HepG2 (cell line): ENCODE results near the gene DPEP3. TPM values are rescaled to one million over a fixed set of nuclear protein-coding genes. Genes with fewer than 3 reads are reported as not detected.

Experiments
- BORCS8-MEF2B ChIP-seq: sonication (generic); formaldehyde crosslinking; IDR thresholded peaks from 2 replicates; pipeline ENCODE4 v1.8.0; 2022; ENCODE audit warnings: mild to moderate bottlenecking, missing genetic modification reagents
- CBX1 ChIP-seq: IDR thresholded peaks from one replicate; pipeline ENCODE4 v1.6.1; 2016; ENCODE audit warnings: antibody characterized with exemption, low read depth
- CENPT ChIP-seq: sonication (generic); formaldehyde crosslinking; IDR thresholded peaks from 2 replicates; pipeline ENCODE4 v1.8.0; 2022; ENCODE audit warnings: low read depth, mild to moderate bottlenecking, moderate library complexity, missing genetic modification reagents
- FOXA3 ChIP-seq: IDR thresholded peaks from 2 replicates; pipeline ENCODE4 v1.6.1; 2016; ENCODE audit warnings: missing genetic modification reagents, missing compliant biosample characterization
- FOXO4 ChIP-seq: sonication (generic); formaldehyde crosslinking; conservative IDR thresholded peaks from 2 replicates; pipeline ENCODE4 v1.8.1; 2023; ENCODE audit warnings: missing genetic modification reagents
- HNF1B ChIP-seq: sonication (generic); formaldehyde crosslinking; IDR thresholded peaks from 2 replicates; pipeline ENCODE4 v1.5.1; 2020; ENCODE audit warnings: mild to moderate bottlenecking, moderate library complexity, missing genetic modification reagents
- HNRNPK ChIP-seq: fragments of 200-400 bp; formaldehyde crosslinking; IDR thresholded peaks from 2 replicates; pipeline ENCODE4 v1.6.1; 2018; ENCODE audit warnings: low read length, low read depth, moderate library complexity, mild to moderate bottlenecking; ENCODE audit not compliant: poor library complexity, severe bottlenecking
- KDM2A ChIP-seq: sonication (generic); formaldehyde crosslinking; IDR thresholded peaks from 2 replicates; pipeline ENCODE4 v1.4.0; 2020; ENCODE audit warnings: low read depth, missing genetic modification reagents, borderline replicate concordance
- MTA3 ChIP-seq: sonication (generic); formaldehyde crosslinking; IDR thresholded peaks from 2 replicates; pipeline ENCODE4 v1.4.0; 2020; ENCODE audit warnings: missing genetic modification reagents
- NKX3-1 ChIP-seq: sonication (generic); formaldehyde crosslinking; IDR thresholded peaks from 2 replicates; pipeline ENCODE4 v1.5.0; 2020; ENCODE audit warnings: missing genetic modification reagents
- NRL ChIP-seq: sonication (generic); formaldehyde crosslinking; IDR thresholded peaks from 2 replicates; pipeline ENCODE4 v1.5.0; 2020; ENCODE audit warnings: missing genetic modification reagents, mild to moderate bottlenecking, moderate library complexity, borderline replicate concordance
- PATZ1 ChIP-seq: sonication (generic); formaldehyde crosslinking; IDR thresholded peaks from 2 replicates; pipeline ENCODE4 v1.4.0; 2020; ENCODE audit warnings: missing genetic modification reagents
- RBAK ChIP-seq: sonication (generic); formaldehyde crosslinking; IDR thresholded peaks from 2 replicates; pipeline ENCODE4 v1.5.1; 2020; ENCODE audit warnings: mild to moderate bottlenecking, missing genetic modification reagents
- SCMH1 ChIP-seq: sonication (generic); formaldehyde crosslinking; IDR thresholded peaks from 2 replicates; pipeline ENCODE4 v1.9.0; 2021; ENCODE audit warnings: missing genetic modification reagents, mild to moderate bottlenecking, borderline replicate concordance
- SNAPC5 ChIP-seq: sonication (generic); formaldehyde crosslinking; IDR thresholded peaks from 2 replicates; pipeline ENCODE4 v1.8.1; 2023; ENCODE audit warnings: mild to moderate bottlenecking, missing genetic modification reagents, borderline replicate concordance
- SRSF1 ChIP-seq: fragments of 200-400 bp; formaldehyde crosslinking; optimal IDR thresholded peaks from 2 replicates; pipeline ENCODE3; 2017; ENCODE audit warnings: mild to moderate bottlenecking, low read depth, low read length, moderate library complexity
- TFDP1 ChIP-seq: IDR thresholded peaks from 2 replicates; pipeline ENCODE4 v1.6.1; 2016; ENCODE audit warnings: missing compliant biosample characterization, missing genetic modification reagents, borderline replicate concordance
- ZNF234 ChIP-seq: sonication (generic); formaldehyde crosslinking; conservative IDR thresholded peaks from 2 replicates; pipeline ENCODE4 v1.5.1; 2020; ENCODE audit warnings: mild to moderate bottlenecking, missing genetic modification reagents
- ZNF709 ChIP-seq: sonication (generic); formaldehyde crosslinking; IDR thresholded peaks from 2 replicates; pipeline ENCODE4 v1.5.0; 2020; ENCODE audit warnings: mild to moderate bottlenecking, missing genetic modification reagents
- ZNF761 ChIP-seq: sonication (generic); formaldehyde crosslinking; conservative IDR thresholded peaks from 2 replicates; pipeline ENCODE4 v1.4.0; 2020; ENCODE audit warnings: mild to moderate bottlenecking, missing genetic modification reagents
- ZNF773 ChIP-seq: sonication (generic); formaldehyde crosslinking; IDR thresholded peaks from 2 replicates; pipeline ENCODE4 v1.4.0; 2020; ENCODE audit warnings: missing genetic modification reagents, borderline replicate concordance
- polyA plus RNA-seq, 8 experiments: library from polyadenylated mRNA; depleted of rRNA in 3 of 8; stranded (reverse) in 7 of 8; unstranded in 1 of 8; fragments of >200 nt; fragmentation: Illumina TruSeq in 4 of 8; extraction: Trizol in 4 of 8; gene quantifications; 2 replicates each; pipeline versions ENCODE4 v1.2.1 to v1.2.3, GENCODE V29; 2011 to 2016; ENCODE audit warnings: low read depth in 4 of 8, missing spikeins in 1 of 8, mixed read lengths in 1 of 8; ENCODE audit not compliant: insufficient read depth in 1 of 8
- total RNA-seq, 5 experiments: library from RNA; depleted of rRNA; stranded (reverse); fragments of >200 nt; fragmentation: Illumina TruSeq; extraction: Trizol; gene quantifications; 2 replicates each; pipeline ENCODE4 v1.2.3, GENCODE V29; 2016; ENCODE audit warnings: low read depth in 1 of 5

Gene DPEP3
- total and polyA plus RNA-seq, 2 of the 13 experiments (the other 11 are each of a cell fraction or from before 2014, with no cell fraction given), result not detected

- TF ChIP-seq FOXO4 (CRISPR knock-in tag), result 0 out of 2 replicates have a peak, but pooled peaks have one; percentile 51
- peak; percentile 79 for TF ChIP-seq PATZ1
- peak; percentile 48; the same call in 1 of the 2 replicates for TF ChIP-seq HNF1B
- peak; percentile 40 for TF ChIP-seq HNRNPK
- TF ChIP-seq MTA3 (CRISPR knock-in tag), result no peak
- TF ChIP-seq KDM2A (CRISPR knock-in tag), result peak; percentile 89
- TF ChIP-seq ZNF709 (CRISPR knock-in tag), result 0 out of 2 replicates have a peak, but pooled peaks have one; percentile 75
- no peak for TF ChIP-seq CENPT (CRISPR knock-in tag)
- TF ChIP-seq ZNF773, result no peak
- TF ChIP-seq CBX1, result peak; percentile 76
- TF ChIP-seq NRL (CRISPR knock-in tag), result peak; percentile 69; the same call in 1 of the 2 replicates
- TF ChIP-seq SNAPC5 (CRISPR knock-in tag), result 0 out of 2 replicates have a peak, but pooled peaks have one; percentile 24
- TF ChIP-seq SRSF1, result peak; percentile 93
- no peak for TF ChIP-seq SCMH1
- peak; percentile 85; the same call in 1 of the 2 replicates for TF ChIP-seq ZNF234 (CRISPR knock-in tag)
- TF ChIP-seq TFDP1 (CRISPR knock-in tag), result 0 out of 2 replicates have a peak, but pooled peaks have one; percentile 22
- TF ChIP-seq BORCS8-MEF2B, result 0 out of 2 replicates have a peak, but pooled peaks have one; percentile 53
- 0 out of 2 replicates have a peak, but pooled peaks have one; percentile 51 for TF ChIP-seq FOXA3
- TF ChIP-seq RBAK (CRISPR knock-in tag), result no peak; the same call in 1 of the 2 replicates
- TF ChIP-seq NKX3-1 (CRISPR knock-in tag), result no peak
- peak; percentile 9; the same call in 1 of the 2 replicates for TF ChIP-seq ZNF761 (CRISPR knock-in tag)
Measured at GRCh38 chr16:67943619-67944504, 36.4 kb downstream of the DPEP3 start, which contains the start of gene LCAT (continued).
